B cell (primary cell): ENCODE measurements around the gene TGFA.

Experiments used
- EZH2 ChIP-seq: IDR thresholded peaks from 2 replicates; pipeline ENCODE4 v1.6.1; 2012; ENCODE audit warnings: borderline replicate concordance, low read depth, mild to moderate bottlenecking, moderate library complexity, low read length; ENCODE audit not compliant: insufficient read depth, poor library complexity, severe bottlenecking
- TF ChIP-seq, protein P1 (sequence below): fragments of 200-600 bp; IDR thresholded peaks from one replicate; pipeline ENCODE4 v1.8.0; 2022; ENCODE audit warnings: antibody characterized with exemption, mild to moderate bottlenecking

DNA sequence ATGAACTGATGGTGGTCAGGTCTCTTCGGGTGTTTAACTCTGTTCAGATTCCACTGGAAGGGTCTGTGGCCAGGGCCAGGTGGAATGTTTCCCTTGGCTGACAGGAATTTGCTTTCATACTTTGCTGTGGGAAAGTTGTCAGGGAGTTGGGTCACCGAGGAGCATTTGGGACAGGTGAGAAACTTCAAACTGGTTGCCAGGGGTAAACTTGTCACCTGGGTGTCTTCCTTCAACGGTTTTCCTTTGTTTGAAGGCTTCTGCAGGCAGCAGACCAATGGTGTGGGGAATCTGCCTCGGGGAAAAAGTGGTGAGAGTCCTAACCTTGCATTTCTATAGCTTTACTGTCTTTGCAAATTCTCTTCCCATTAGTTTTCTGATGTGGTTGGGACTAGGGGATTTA, 92.2 kb downstream of the TGFA start:
- TF ChIP-seq, protein P1, sequence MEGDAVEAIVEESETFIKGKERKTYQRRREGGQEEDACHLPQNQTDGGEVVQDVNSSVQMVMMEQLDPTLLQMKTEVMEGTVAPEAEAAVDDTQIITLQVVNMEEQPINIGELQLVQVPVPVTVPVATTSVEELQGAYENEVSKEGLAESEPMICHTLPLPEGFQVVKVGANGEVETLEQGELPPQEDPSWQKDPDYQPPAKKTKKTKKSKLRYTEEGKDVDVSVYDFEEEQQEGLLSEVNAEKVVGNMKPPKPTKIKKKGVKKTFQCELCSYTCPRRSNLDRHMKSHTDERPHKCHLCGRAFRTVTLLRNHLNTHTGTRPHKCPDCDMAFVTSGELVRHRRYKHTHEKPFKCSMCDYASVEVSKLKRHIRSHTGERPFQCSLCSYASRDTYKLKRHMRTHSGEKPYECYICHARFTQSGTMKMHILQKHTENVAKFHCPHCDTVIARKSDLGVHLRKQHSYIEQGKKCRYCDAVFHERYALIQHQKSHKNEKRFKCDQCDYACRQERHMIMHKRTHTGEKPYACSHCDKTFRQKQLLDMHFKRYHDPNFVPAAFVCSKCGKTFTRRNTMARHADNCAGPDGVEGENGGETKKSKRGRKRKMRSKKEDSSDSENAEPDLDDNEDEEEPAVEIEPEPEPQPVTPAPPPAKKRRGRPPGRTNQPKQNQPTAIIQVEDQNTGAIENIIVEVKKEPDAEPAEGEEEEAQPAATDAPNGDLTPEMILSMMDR: no peak
- no peak for TF ChIP-seq EZH2
